Choroid plexus epithelial cell (primary cell): ENCODE measurements around the gene CCPG1.
"Not testable (repeated sequence)": the region's sequence is repeated elsewhere in the genome, so short reads cannot be mapped to it uniquely, and the experiment has no call there.

Experiments used
- DNase-seq: peaks from one replicate; pipeline ENCODE4 v3.0.0-alpha.2; 2010; ENCODE audit warnings: low read depth
- H3K4me3 ChIP-seq: 2 replicates; pipeline ENCODE4 v1.5.1; 2011; ENCODE audit warnings: low read depth, mild to moderate bottlenecking, control low read depth, low read length, moderate library complexity
- CTCF ChIP-seq: conservative IDR thresholded peaks from 2 replicates; pipeline ENCODE4 v1.5.1; 2011; ENCODE audit warnings: low read depth, mild to moderate bottlenecking, control low read depth, inconsistent platforms, low read length, moderate library complexity

Gene CCPG1

DNA sequence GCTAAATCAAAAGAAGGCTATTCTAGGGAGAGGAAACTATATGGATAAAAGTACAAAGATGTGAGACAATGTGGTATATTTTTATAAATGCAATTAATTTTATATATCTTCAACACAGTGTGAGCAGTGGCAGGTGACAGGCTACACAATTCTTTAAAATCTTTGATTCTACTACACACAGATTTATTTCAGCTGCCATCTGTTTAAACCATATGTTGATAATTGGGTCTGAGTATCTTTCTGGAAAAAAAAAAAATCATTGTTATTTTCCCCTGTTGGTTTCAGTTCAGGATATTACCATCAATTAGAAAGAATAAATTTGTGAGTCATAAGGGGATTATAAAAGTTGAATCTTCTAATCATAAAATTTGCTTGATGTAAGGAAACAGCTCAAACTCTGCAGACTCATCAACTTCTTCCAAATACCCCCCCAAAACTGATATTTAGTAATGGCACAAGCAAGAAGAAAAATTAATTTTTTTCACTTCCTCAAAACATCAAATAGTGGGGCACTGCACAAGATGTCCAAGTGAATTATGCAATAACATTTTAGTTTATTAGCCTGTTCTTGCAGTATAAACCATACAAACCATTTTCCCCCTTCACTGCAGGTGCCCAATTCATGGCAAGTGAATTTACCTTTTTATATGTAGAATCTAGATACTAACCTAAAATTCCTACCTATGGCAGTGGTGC, 12.2 kb upstream of the CCPG1 start:
- H3K4me3 ChIP-seq: no peak overlapping the region
- TF ChIP-seq CTCF: no peak
- DNase-seq: no peak

- DNase-seq, H3K4me3 ChIP-seq: not testable (repeated sequence)
These were observed 9.5 kb upstream of the CCPG1 start for GRCh38 chr15:55417678-55418077.

DNA sequence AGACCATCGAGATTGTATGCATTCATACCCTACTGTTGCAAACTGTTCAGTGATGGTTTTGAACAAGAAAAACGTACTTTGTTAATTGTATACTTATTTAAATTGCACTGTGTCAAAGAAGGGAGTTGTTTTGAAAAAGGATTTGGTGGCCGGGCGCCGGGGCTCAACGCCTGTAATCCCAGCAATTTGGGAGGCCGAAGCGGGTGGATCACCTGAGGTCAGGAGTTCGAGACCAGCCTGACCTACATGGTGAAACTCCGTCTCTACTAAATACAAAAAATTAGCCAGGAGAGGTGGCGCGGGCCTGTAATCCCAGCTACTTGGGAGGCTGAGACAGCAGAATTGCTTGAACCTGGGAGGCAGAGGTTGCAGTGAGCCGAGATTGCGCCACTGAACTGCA, 817 bp upstream of the CCPG1 start:
- not testable (repeated sequence) for DNase-seq
- H3K4me3 ChIP-seq: peak overlapping the region; percentile 97

DNA sequence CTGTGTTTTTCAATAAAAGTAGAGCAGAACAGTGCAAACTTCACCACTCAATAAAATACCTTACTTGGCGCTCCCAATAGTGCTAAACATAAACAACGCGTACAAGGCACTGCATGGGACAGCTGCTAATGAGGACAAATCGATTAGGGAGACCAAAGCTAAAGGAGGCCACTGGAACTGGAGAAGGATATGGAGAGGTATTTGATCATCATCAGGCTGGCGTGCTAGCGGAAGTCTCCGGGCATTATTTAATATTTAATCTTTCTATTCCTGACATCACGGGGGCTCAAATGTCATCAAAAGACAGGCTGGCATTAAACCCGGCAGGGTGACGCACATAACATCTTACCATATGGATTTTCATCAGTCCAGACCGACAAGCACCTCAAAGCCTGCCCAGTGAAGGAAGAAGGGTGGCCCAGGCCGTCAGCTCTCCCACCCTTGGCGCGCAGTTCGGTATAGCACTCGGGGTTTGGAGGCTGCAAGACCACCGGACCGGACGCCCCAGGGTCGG, 604 bp downstream of the CCPG1 start:
- peak overlapping the region; percentile 97 for H3K4me3 ChIP-seq
- TF ChIP-seq CTCF: no peak
- peak; percentile 30 for DNase-seq

DNA sequence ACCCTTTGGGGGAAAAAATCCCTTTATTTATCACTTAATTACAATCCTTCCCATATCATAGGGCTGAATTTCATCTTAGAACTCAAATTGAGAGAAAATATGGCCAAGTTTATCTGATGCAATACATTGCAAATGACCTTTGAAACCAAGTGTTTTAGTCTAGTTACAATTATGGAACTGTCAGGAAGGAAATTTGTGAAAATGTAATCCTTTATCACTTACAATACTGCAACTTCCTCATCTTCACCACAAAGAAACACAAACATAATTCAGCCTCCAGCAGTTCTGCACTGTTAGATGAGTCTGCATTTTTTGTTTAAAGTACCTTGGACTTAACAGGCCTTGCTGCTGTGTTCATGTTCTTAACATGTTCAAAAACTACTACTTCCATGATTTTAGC, 4.6 kb downstream of the CCPG1 start:
- no peak overlapping the region for H3K4me3 ChIP-seq
- no peak for TF ChIP-seq CTCF
- DNase-seq: peak; percentile 81

DNA sequence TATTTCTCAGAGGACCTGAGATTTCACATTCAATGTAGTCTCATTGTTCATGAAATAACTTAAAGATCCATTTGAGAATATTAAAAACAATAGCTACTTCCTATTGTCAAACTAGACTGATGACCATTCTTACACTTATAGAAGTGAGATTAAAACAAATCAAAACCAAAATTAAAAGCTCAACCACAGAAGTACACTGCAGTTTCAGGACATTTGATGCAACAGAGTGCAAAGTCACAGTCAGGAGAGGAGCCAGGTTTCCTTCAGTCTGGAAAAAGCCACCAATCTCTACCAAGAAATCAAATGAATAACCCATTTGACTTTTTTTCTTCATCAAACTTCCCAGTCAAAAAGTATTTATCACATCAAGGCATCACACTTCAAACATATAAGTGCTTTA, 5.5 kb downstream of the CCPG1 start:
- TF ChIP-seq CTCF: no peak
- H3K4me3 ChIP-seq: no peak overlapping the region
- peak; percentile 50 for DNase-seq

DNA sequence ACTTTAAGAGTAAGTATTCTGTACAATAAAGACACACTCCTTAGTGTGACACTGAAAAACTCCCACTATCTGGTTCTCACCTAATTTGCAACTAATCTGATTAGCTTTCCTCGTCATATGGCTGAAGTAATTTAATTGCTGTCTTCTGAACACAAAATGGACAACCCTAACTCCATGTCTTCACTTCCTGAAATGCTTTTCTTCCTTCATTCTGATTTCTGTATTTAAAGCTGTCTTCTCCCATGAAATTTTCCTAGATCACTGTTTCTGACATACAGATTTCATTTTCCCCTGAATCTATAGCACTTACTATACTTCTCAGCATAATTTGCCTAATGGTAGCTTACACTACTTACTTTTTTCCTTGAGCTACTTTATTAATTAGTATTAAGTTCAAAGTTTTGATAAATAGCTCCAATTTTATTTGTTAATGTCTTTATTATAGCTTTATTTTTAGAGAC, 6.3 kb downstream of the CCPG1 start:
- H3K4me3 ChIP-seq: no peak overlapping the region
- DNase-seq: no peak
- no peak for TF ChIP-seq CTCF

DNA sequence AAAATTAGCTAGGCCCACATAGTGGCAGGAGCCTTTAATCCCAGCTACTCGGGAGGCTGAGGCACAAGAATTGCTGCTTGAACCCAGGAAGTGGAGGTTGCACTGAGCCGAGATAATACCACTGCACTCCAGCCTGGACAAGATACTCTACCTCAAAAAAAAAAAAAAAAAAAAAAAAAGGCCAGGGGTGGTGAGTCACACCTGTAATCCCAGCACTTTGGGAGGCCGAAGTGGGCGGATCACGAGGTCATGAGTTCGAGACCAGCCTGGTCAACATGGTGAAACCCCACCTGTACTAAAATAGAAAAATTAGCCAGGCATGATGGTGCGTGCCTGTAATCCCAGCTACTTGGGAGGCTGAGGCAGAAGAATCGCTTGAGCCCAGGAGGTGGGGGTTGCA, 8.1 kb downstream of the CCPG1 start:
- not testable (repeated sequence) for H3K4me3 ChIP-seq, DNase-seq

DNA sequence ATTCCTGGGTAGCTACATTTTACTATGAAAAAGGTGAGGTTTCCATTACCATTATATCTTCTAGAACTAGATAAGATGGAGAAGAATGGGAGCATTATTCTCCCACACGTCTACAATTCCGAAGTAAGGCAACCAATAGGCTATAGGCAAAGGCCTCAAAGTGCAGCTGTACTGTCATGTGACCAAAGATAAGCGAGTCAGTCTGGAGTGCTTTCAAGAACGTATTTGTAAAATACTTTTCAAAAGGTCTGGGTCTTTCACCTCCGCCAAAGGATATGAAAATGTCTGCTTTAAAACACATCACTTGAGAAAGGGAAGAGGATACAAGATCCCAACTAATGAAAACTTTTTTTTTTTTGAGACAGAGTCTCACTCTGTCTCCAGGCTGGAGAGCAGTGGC, 9.9 kb downstream of the CCPG1 start:
- TF ChIP-seq CTCF: no peak
- no peak overlapping the region for H3K4me3 ChIP-seq
- DNase-seq: no peak
